GM12891 (cell line): Measurements from ENCODE around the gene SNTG2.
"Not testable (repeated sequence)": the region's sequence is repeated elsewhere in the genome, so short reads cannot be mapped to it uniquely, and the experiment has no call there.

Experiments used
- DNase-seq: peaks from one replicate; pipeline ENCODE4 v3.0.0; 2011; ENCODE audit warnings: low spot score; ENCODE audit not compliant: insufficient read length
- FAIRE-seq: peaks from 2 replicates; lab custom pipeline; 2011; peaks lifted over from hg19 to GRCh38; lab: Jason Lieb, UNC
- PAX5 ChIP-seq: IDR thresholded peaks from 2 replicates; pipeline ENCODE4 v1.6.1; 2011; ENCODE audit warnings: low read length, moderate library complexity, mild to moderate bottlenecking; ENCODE audit not compliant: insufficient read depth, severe bottlenecking
- POLR2A ChIP-seq: IDR thresholded peaks from 2 replicates; pipeline ENCODE4 v1.6.1; 2011; ENCODE audit warnings: low read depth, low read length, control low read depth
- POLR2AphosphoS5 ChIP-seq: IDR thresholded peaks from 2 replicates; pipeline ENCODE4 v1.6.1; 2011; ENCODE audit warnings: low read depth, low read length, control low read depth
- POU2F2 ChIP-seq: IDR thresholded peaks from 2 replicates; pipeline ENCODE4 v1.6.1; 2011; ENCODE audit warnings: low read depth, mild to moderate bottlenecking, control low read depth, low read length, moderate library complexity
- SPI1 ChIP-seq: IDR thresholded peaks from 2 replicates; pipeline ENCODE4 v1.6.1; 2011; ENCODE audit warnings: low read depth, low read length, control low read depth
- TAF1 ChIP-seq: IDR thresholded peaks from 2 replicates; pipeline ENCODE4 v1.6.1; 2011; ENCODE audit warnings: low read depth, low read length, control low read depth

Gene SNTG2

GRCh38 chr2:1407950-1408675 lies 457.5 kb downstream of the SNTG2 start:
- TF ChIP-seq SPI1, result no peak
- FAIRE-seq, result no peak
- no peak for DNase-seq

DNA sequence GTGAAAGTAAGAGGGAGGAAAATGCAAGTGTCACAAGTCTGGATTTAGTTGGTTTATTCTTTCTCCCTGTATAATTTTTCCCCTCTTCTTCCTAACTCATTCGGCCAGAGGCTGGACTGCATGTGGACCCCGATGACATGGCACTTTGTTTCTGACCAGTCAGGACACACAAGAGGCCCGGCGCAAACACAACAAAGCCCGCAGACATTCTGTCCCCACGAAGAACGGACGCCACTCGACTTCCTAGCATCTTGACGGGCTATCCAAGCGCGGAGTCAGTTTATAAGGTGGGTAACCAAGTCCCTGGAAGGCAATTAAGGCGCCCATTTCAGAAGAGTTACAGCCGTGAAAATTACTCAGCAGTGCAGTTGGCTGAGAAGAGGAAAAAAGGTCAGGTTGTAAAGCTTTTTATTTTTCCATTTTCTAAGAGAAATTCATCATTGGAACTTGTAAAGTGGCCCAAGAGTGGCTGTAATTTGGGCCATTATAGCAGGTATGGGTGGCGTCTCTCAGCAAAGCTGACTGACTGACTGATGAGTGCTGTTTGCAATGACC lies 462.6 kb downstream of the SNTG2 start, which contains the start of gene TPO:
Gene TPO, plus strand, starts transcription at position 308 of the 555 bp plus-strand sequence. CDS start 946 bp downstream, outside the sequence.
- no peak for DNase-seq
- FAIRE-seq, result no peak
- TF ChIP-seq POU2F2, result no peak
- no peak for TF ChIP-seq PAX5
- no peak for TF ChIP-seq TAF1
- no peak for TF ChIP-seq SPI1
- TF ChIP-seq POLR2AphosphoS5, result no peak
- TF ChIP-seq POLR2A, result no peak

GRCh38 chr2:1414121-1414520 lies 463.5 kb downstream of the SNTG2 start:
- no peak for TF ChIP-seq TAF1
- DNase-seq, result no peak
- FAIRE-seq, result no peak

- DNase-seq, FAIRE-seq: not testable (repeated sequence)
Observed at GRCh38 chr2:1414901-1415300, 464.3 kb downstream of the SNTG2 start.

GRCh38 chr2:1415501-1415900 lies 464.9 kb downstream of the SNTG2 start:
- FAIRE-seq, result no peak
- no peak for DNase-seq
- TF ChIP-seq POLR2AphosphoS5, result no peak
- TF ChIP-seq PAX5, result no peak
- TF ChIP-seq TAF1, result no peak
- TF ChIP-seq POLR2A, result no peak
- TF ChIP-seq SPI1, result no peak
- TF ChIP-seq POU2F2, result no peak
